CD4-positive, alpha-beta T cell (primary cell): Measurements from ENCODE around the gene HOMER1. TPM values are rescaled to one million over a fixed set of nuclear protein-coding genes. Genes with fewer than 3 reads are reported as not detected.

Experiments used
- ATAC-seq: fragments of 200-7000 bp; cut with Tn5 transposase; one replicate; pipeline ENCODE4 v1.10.0; 2022; ENCODE audit warnings: mild to moderate bottlenecking; ENCODE audit not compliant: poor library complexity
- CTCF ChIA-PET: fragments of 350-600 bp; sonication (Branson Sonifier 250); formaldehyde crosslinking; loops from one replicate; lab custom pipeline; 2021; ENCODE audit warnings: antibody characterized with exemption, inconsistent platforms; lab: Charles Lee
- POLR2A ChIA-PET: fragments of 350-600 bp; sonication (Branson Sonifier 250); formaldehyde crosslinking; loops from one replicate; lab custom pipeline; 2021; ENCODE audit warnings: antibody characterized with exemption, inconsistent platforms; lab: Charles Lee
- DNase-seq, 14 experiments: peaks; one replicate each; pipeline ENCODE4 v3.0.0-alpha.2; 2013 to 2020; ENCODE audit warnings: mixed read lengths in 2 of 14
- H3K27ac ChIP-seq, 2 donors: one replicate each; pipeline versions ENCODE4 v1.5.1 to v1.7.0; 2013; ENCODE audit warnings: low read length in 2 of 2, low read depth in 1 of 2, mild to moderate bottlenecking in 1 of 2
- H3K27me3 ChIP-seq, 2 experiments: 1 replicate in 1 of 2; 2 replicates in 1 of 2; pipeline versions ENCODE4 v1.6.1 to v1.7.0; 2013; ENCODE audit warnings: low read length in 2 of 2, control low read depth in 1 of 2, mild to moderate bottlenecking in 1 of 2, moderate library complexity in 1 of 2; ENCODE audit not compliant: insufficient read depth in 2 of 2, control insufficient read depth in 1 of 2
- H3K36me3 ChIP-seq: one replicate; pipeline ENCODE4 v1.6.1; 2013; ENCODE audit warnings: low read length, control low read depth; ENCODE audit not compliant: insufficient read depth
- H3K4me1 ChIP-seq: one replicate; pipeline ENCODE4 v1.6.1; 2013; ENCODE audit warnings: low read length, control low read depth; ENCODE audit not compliant: insufficient read depth
- H3K4me3 ChIP-seq: one replicate; pipeline ENCODE4 v1.5.1; 2013; ENCODE audit warnings: mild to moderate bottlenecking, low read length, moderate library complexity
- H3K9me3 ChIP-seq, 2 experiments: 1 replicate in 1 of 2; 2 replicates in 1 of 2; pipeline versions ENCODE4 v1.6.1 to v1.7.0; 2013; ENCODE audit warnings: low read length in 2 of 2, mild to moderate bottlenecking in 2 of 2, control low read depth in 1 of 2, moderate library complexity in 1 of 2; ENCODE audit not compliant: control insufficient read depth in 1 of 2, insufficient read depth in 1 of 2
- H3K27ac Mint-ChIP-seq: one replicate; pipeline ENCODE4 v1.8.0; 2020; ENCODE audit warnings: mixed read lengths
- H3K27me3 Mint-ChIP-seq: one replicate; pipeline ENCODE4 v1.8.0; 2021; ENCODE audit warnings: mixed read lengths
- H3K36me3 Mint-ChIP-seq: one replicate; pipeline ENCODE4 v1.8.0; 2021; ENCODE audit warnings: low read depth, mixed read lengths
- H3K4me1 Mint-ChIP-seq: one replicate; pipeline ENCODE4 v1.8.0; 2021; ENCODE audit warnings: low read depth, mixed read lengths
- H3K4me3 Mint-ChIP-seq: one replicate; pipeline ENCODE4 v1.8.0; 2020; ENCODE audit warnings: mild to moderate bottlenecking, mixed read lengths
- H3K9me3 Mint-ChIP-seq: one replicate; pipeline ENCODE4 v1.8.0; 2020; ENCODE audit warnings: mixed read lengths
- intact Hi-C, 2 experiments: fragments of 100-400 bp; cut with DNase I in 1 of 2; cut with micrococcal nuclease in 1 of 2; formaldehyde crosslinking; loops; one replicate each; pipeline versions ENCODE4 v1.15.1 to v1.9.0; 2023 to 2025; cut with DNase I, micrococcal nuclease
- total RNA-seq, 174 experiments: library from RNA in 2 of 174; stranded (reverse) in 2 of 174; gene quantifications; one replicate each; pipeline ENCODE4 v1.2.3 and lab custom pipeline; 2021 to 2026
- TF ChIP-seq, protein P1 (sequence below): fragments of 200-600 bp; IDR thresholded peaks from one replicate; pipeline ENCODE4 v1.8.0; 2022; ENCODE audit warnings: antibody characterized with exemption, mild to moderate bottlenecking

The HOMER1 gene
- total RNA-seq, 2 experiments from 2014 or later: 2.1 TPM

GRCh38 chr5:79489773-79490172, 24.2 kb downstream of the HOMER1 start:
- Mint-ChIP-seq H3K4me1 (no peaks in the 10 kb centered on the region), H3K9me3 (no peaks in the 10 kb centered on the region), H3K27ac (no peak overlapping the region), H3K4me3 (no peak overlapping the region), H3K27me3 (peaks cover 4% of the 10 kb centered on the region), H3K36me3 (no peaks in the 10 kb centered on the region)
- Histone ChIP-seq H3K27me3 (no peaks in the 10 kb centered on the region), H3K4me3 (no peak overlapping the region), H3K4me1 (no peaks in the 10 kb centered on the region), H3K9me3 (no peaks in the 10 kb centered on the region), H3K36me3 (no peaks in the 10 kb centered on the region), H3K27ac (no peak overlapping the region)
- ATAC-seq (no peak), DNase-seq (no peak)
- CTCF ChIA-PET: no interaction called here
- TF ChIP-seq, protein P1, sequence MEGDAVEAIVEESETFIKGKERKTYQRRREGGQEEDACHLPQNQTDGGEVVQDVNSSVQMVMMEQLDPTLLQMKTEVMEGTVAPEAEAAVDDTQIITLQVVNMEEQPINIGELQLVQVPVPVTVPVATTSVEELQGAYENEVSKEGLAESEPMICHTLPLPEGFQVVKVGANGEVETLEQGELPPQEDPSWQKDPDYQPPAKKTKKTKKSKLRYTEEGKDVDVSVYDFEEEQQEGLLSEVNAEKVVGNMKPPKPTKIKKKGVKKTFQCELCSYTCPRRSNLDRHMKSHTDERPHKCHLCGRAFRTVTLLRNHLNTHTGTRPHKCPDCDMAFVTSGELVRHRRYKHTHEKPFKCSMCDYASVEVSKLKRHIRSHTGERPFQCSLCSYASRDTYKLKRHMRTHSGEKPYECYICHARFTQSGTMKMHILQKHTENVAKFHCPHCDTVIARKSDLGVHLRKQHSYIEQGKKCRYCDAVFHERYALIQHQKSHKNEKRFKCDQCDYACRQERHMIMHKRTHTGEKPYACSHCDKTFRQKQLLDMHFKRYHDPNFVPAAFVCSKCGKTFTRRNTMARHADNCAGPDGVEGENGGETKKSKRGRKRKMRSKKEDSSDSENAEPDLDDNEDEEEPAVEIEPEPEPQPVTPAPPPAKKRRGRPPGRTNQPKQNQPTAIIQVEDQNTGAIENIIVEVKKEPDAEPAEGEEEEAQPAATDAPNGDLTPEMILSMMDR: no peak
- POLR2A ChIA-PET: no interaction called here
- intact Hi-C loops: no loop called here

GRCh38 chr5:79488775-79489174, 25.2 kb downstream of the HOMER1 start:
- Histone ChIP-seq H3K36me3 (no peaks in the 10 kb centered on the region), H3K27me3 (no peaks in the 10 kb centered on the region), H3K9me3 (no peaks in the 10 kb centered on the region), H3K27ac (no peak overlapping the region), H3K4me1 (no peaks in the 10 kb centered on the region), H3K4me3 (no peak overlapping the region)
- Mint-ChIP-seq H3K27ac (no peak overlapping the region), H3K4me1 (no peaks in the 10 kb centered on the region), H3K4me3 (no peak overlapping the region), H3K9me3 (no peaks in the 10 kb centered on the region), H3K27me3 (peaks cover 4% of the 10 kb centered on the region), H3K36me3 (no peaks in the 10 kb centered on the region)
- ATAC-seq: no peak
- CTCF ChIA-PET: no interaction called here
- intact Hi-C loops: no loop called here
- TF ChIP-seq, protein P1: no peak
- POLR2A ChIA-PET: interaction anchor here (0.9 kb wide), 1 partner anchor 12 kb away, joined by 4 read pairs; no protein-coding TSS in a partner anchor
- DNase-seq: no peak

DNA sequence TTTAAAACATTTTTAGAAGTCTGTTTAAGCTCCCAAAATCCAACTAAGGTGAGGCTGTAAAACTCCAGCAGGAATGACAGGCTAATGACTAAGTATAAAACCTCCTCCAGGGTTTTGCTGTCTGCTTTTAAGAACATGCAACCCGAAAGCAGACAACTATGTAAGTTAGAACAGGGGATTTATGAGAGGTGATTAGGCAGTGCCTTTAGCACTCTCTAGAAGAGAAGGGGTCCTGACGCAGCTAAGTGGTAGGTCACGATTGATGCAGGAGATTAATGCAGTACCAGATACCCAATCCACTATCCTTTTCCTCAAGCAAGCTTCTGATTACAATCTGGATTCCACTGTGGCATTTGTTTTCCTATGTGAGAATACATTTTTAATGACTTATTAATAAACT, 25.9 kb downstream of the HOMER1 start:
- ATAC-seq: no peak
- no peaks in the 10 kb centered on the region for H3K36me3 ChIP-seq
- CTCF ChIA-PET: no interaction called here
- TF ChIP-seq, protein P1: no peak
- no peaks in the 10 kb centered on the region for H3K4me1 ChIP-seq
- H3K27ac Mint-ChIP-seq: no peak overlapping the region
- no peaks in the 10 kb centered on the region for H3K36me3 Mint-ChIP-seq
- no peak for DNase-seq
- no peak overlapping the region for H3K4me3 Mint-ChIP-seq
- no peak overlapping the region for H3K27ac ChIP-seq
- H3K4me3 ChIP-seq: no peak overlapping the region
- H3K4me1 Mint-ChIP-seq: no peaks in the 10 kb centered on the region
- H3K27me3 Mint-ChIP-seq: peaks cover under 1% of the 10 kb centered on the region
- no peaks in the 10 kb centered on the region for H3K9me3 Mint-ChIP-seq
- H3K9me3 ChIP-seq: no peaks in the 10 kb centered on the region
- POLR2A ChIA-PET: interaction anchor here (0.6 to 0.9 kb wide), 2 partner anchors 12 to 21 kb away, joined by 3 to 4 read pairs; no protein-coding TSS in a partner anchor
- intact Hi-C loops: no loop called here
- H3K27me3 ChIP-seq: no peaks in the 10 kb centered on the region
